ENCODE results near the gene MUSK.
"Not testable (repeated sequence)": the region's sequence is repeated elsewhere in the genome, so short reads cannot be mapped to it uniquely, and the experiment has no call there.

The MUSK gene

GRCh38 chr9:110762783-110763182, 94.2 kb downstream of the MUSK start:
- DNase-seq (ENCODE audit: low spot score) = no peak

GRCh38 chr9:110763568-110763967, 95.0 kb downstream of the MUSK start:
- DNase-seq (ENCODE audit: low spot score) = no peak

- DNase-seq (ENCODE audit: low spot score) = no peak
These were observed 95.4 kb downstream of the MUSK start for GRCh38 chr9:110764006-110764405.

GRCh38 chr9:110765926-110766325, 97.3 kb downstream of the MUSK start:
- DNase-seq (ENCODE audit: low spot score) = no peak

GRCh38 chr9:110767559-110768063, 99.0 kb downstream of the MUSK start:
- no peak for DNase-seq (ENCODE audit: low spot score)

GRCh38 chr9:110768886-110769285, 100.3 kb downstream of the MUSK start:
- DNase-seq (ENCODE audit: low spot score) = no peak

GRCh38 chr9:110769667-110770066, 101.1 kb downstream of the MUSK start:
- no peak for DNase-seq (ENCODE audit: low spot score)

GRCh38 chr9:110775724-110776123, 107.1 kb downstream of the MUSK start:
- no peak for DNase-seq (ENCODE audit: low spot score)

GRCh38 chr9:110776221-110776620, 107.6 kb downstream of the MUSK start:
- no peak for DNase-seq (ENCODE audit: low spot score)

- DNase-seq (ENCODE audit: low spot score) = no peak
These were observed 108.7 kb downstream of the MUSK start for GRCh38 chr9:110777196-110777875.

GRCh38 chr9:110777876-110778215, 109.3 kb downstream of the MUSK start:
- DNase-seq (ENCODE audit: low spot score) = no peak

- no peak for DNase-seq (ENCODE audit: low spot score)
These were observed 114.1 kb downstream of the MUSK start for GRCh38 chr9:110782701-110783100.

GRCh38 chr9:110784309-110784708, 115.7 kb downstream of the MUSK start:
- no peak for DNase-seq (ENCODE audit: low spot score)

GRCh38 chr9:110785166-110785565, 116.6 kb downstream of the MUSK start:
- no peak for DNase-seq (ENCODE audit: low spot score)

- not testable (repeated sequence) for DNase-seq (ENCODE audit: low spot score)
These were observed 119.8 kb downstream of the MUSK start for GRCh38 chr9:110788396-110788795.

GRCh38 chr9:110788871-110789270, 120.3 kb downstream of the MUSK start:
- no peak for DNase-seq (ENCODE audit: low spot score)

GRCh38 chr9:110797611-110798010, 129.0 kb downstream of the MUSK start:
- DNase-seq (ENCODE audit: low spot score) = no peak

- no peak for DNase-seq (ENCODE audit: low spot score)
These were observed 130.8 kb downstream of the MUSK start for GRCh38 chr9:110799396-110799795.

- no peak for DNase-seq (ENCODE audit: low spot score)
These were observed 132.8 kb downstream of the MUSK start for GRCh38 chr9:110801426-110801825.

GRCh38 chr9:110802416-110803035, 133.9 kb downstream of the MUSK start:
- no peak for DNase-seq (ENCODE audit: low spot score)

- DNase-seq (ENCODE audit: low spot score) = no peak
These were observed 139.5 kb downstream of the MUSK start for GRCh38 chr9:110807956-110808598.

- no peak for DNase-seq (ENCODE audit: low spot score)
These were observed 140.0 kb downstream of the MUSK start for GRCh38 chr9:110808599-110808980.

GRCh38 chr9:110809038-110809595, 140.5 kb downstream of the MUSK start:
- no peak for DNase-seq (ENCODE audit: low spot score)
